SKM-1 (cell line): ENCODE results near the gene HSP90AB1.

Experiments
- DNase-seq: peaks from one replicate; lab custom pipeline; 2025; ENCODE audit not compliant: unreplicated experiment; lab: John Stamatoyannopoulos, UW

The HSP90AB1 gene

GRCh38 chr6:44285552-44286284 is 38.8 kb downstream of the HSP90AB1 start:
- no peak for DNase-seq

DNA sequence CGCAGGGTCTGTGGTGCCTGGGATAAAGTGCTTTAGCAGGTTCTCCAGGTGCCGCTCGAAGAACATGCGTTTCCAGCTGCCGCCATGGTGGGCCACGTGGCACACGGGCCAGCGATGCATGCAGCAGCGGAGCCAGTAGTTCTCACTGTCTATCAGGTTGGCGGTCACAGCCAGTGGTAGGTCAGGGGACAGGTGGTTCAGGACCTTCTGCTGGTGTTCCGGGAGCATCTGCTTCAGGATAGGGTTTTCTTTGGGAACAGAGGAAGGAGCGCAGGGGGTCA is 39.3 kb downstream of the HSP90AB1 start:
- DNase-seq, result no peak

DNA sequence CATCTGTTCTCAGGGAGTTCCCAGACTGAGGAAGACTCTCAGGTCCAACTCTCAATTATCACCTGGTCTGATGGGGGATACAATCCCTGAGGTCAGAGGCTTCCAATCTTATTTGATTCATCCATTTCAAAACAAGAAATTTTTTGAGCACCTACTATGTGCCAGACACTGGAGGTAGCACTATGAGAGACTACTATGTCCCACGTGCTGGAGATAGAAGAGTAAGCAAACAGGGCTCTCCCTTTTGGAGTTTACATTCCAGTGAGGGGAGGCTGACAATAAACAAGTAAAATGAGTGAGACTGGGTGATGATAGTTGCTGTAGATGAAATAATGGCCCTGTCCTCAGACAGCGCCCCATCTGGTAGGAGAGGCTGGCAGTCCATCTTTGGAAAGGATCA is 39.8 kb downstream of the HSP90AB1 start:
- no peak for DNase-seq

DNA sequence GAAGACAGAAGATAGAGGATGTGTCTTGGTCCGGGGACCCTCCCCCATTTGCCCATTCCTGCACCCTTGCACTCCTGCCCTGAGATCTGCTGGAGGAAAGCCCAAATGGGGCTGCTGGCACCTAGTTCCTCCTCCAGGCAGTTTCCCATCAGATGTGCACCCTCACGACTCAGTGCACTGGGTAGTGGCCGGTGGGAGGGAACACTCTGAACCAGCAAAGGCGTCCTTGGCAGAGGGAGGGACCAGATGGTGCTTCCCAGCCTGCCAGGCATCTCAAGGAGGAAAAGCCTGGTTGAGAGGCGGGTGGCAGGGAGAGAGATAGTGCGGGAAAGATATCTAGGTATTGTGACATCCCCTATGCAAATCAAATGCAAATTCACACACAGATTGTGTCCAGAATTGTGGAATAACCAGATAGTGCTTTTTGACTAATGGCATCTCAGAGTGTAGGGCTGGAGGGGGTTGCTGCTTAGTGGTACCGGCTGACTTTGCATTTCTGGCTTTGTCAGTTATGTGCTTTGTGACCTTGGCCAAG is 42.9 kb downstream of the HSP90AB1 start:
- DNase-seq, result no peak

GRCh38 chr6:44291841-44292240 is 44.9 kb downstream of the HSP90AB1 start:
- DNase-seq, result no peak

- no peak for DNase-seq
Observed at GRCh38 chr6:44292661-44293365, 45.9 kb downstream of the HSP90AB1 start.

DNA sequence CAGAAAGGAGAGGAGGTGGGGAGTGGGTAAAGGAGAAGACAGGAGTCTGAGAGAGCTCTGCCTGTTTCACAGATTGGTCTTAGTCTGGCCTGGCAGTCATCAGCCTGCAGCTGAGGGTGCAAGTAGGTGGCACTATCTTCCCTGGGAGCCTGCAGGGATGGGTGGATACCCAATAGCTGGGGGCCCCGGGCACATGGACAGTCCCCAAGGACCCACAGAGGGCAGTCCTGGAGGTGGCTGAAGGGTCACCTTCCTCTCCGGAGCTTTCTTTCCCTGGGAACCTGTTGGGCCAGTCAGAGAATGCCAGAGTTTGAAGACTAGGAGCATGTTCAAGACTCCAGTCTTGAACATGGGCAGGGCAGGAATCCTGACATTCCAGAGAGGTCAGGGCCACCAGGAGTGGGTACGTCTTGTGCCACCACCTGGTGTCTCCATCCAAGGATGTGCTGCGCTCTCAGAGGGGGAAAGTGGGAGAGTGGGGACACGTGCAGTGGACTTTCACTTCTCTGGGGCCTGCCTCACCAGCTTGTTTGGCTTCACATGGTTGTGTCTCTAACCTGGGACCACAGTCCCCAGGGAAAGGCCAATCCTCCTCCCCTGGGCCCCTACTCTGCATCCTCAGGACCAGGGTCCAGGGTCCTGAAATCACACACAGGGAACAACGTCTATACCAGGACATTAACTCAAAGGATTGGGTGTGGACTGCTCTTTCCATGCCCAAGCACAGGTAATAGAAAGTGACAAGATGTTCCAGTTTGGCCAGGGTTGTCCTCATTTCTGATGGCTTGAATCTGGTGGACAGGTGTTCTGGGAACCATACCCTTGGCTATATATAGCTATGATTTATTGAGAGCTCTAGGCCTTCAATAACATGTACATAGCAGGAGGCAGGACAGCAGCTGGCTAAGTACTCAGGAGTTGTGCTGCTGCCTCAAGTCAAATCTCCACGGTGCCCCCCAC is 48.2 kb downstream of the HSP90AB1 start:
- no peak for DNase-seq

GRCh38 chr6:44297063-44298038 is 50.5 kb downstream of the HSP90AB1 start:
- DNase-seq, result no peak

GRCh38 chr6:44298055-44298803 is 51.3 kb downstream of the HSP90AB1 start:
- DNase-seq, result no peak

- DNase-seq, result no peak
Observed at GRCh38 chr6:44298864-44299263, 52.0 kb downstream of the HSP90AB1 start.

- DNase-seq, result no peak
Observed at GRCh38 chr6:44300292-44300823, 53.5 kb downstream of the HSP90AB1 start.

- no peak for DNase-seq
Observed at GRCh38 chr6:44301106-44301505, 54.2 kb downstream of the HSP90AB1 start.

GRCh38 chr6:44301782-44302564 is 55.1 kb downstream of the HSP90AB1 start:
- no peak for DNase-seq

- DNase-seq, result no peak
Observed at GRCh38 chr6:44302856-44303255, 56.0 kb downstream of the HSP90AB1 start.
